ENCODE data around the gene TIGD1. TPM values are rescaled to one million over a fixed set of nuclear protein-coding genes. Genes with fewer than 3 reads are reported as not detected.
"Not testable (repeated sequence)": the region's sequence is repeated elsewhere in the genome, so short reads cannot be mapped to it uniquely, and the experiment has no call there.

The TIGD1 gene
- polyA plus RNA-seq, 1 donor = 14.2 TPM

- DNase-seq = no peak
These were observed 22.7 kb upstream of the TIGD1 start for GRCh38 chr2:232573042-232573441.

GRCh38 chr2:232571026-232571474, 20.7 kb upstream of the TIGD1 start:
- DNase-seq = no peak

- DNase-seq = not testable (repeated sequence)
These were observed 20.1 kb upstream of the TIGD1 start for GRCh38 chr2:232570481-232570880.

- DNase-seq = no peak
These were observed 19.2 kb upstream of the TIGD1 start for GRCh38 chr2:232569541-232569940.

- DNase-seq = no peak
These were observed 17.8 kb upstream of the TIGD1 start for GRCh38 chr2:232568161-232568560.

- DNase-seq = no peak
These were observed 17.4 kb upstream of the TIGD1 start for GRCh38 chr2:232567721-232568120.

GRCh38 chr2:232563580-232563979, 13.2 kb upstream of the TIGD1 start:
- DNase-seq = no peak

GRCh38 chr2:232562515-232563151, 12.3 kb upstream of the TIGD1 start:
- no peak for DNase-seq

- DNase-seq = no peak
These were observed 6.1 kb upstream of the TIGD1 start for GRCh38 chr2:232556426-232556825.

- no peak for DNase-seq
These were observed 1.4 kb upstream of the TIGD1 start for GRCh38 chr2:232551776-232552175.

GRCh38 chr2:232551250-232551638, 887 bp upstream of the TIGD1 start:
- DNase-seq = no peak

GRCh38 chr2:232549655-232550353, 553 bp downstream of the TIGD1 start:
- no peak for DNase-seq

GRCh38 chr2:232547991-232548390, 2.4 kb downstream of the TIGD1 start:
- no peak for DNase-seq

- DNase-seq = no peak
These were observed 4.6 kb downstream of the TIGD1 start for GRCh38 chr2:232545511-232546375.

GRCh38 chr2:232544674-232545073, 5.7 kb downstream of the TIGD1 start:
- DNase-seq = no peak

- no peak for DNase-seq
These were observed 6.3 kb downstream of the TIGD1 start for GRCh38 chr2:232543928-232544631.

GRCh38 chr2:232543491-232543890, 6.9 kb downstream of the TIGD1 start:
- no peak for DNase-seq

- no peak for DNase-seq
These were observed 7.5 kb downstream of the TIGD1 start for GRCh38 chr2:232542715-232543467.

- no peak for DNase-seq
These were observed 8.2 kb downstream of the TIGD1 start for GRCh38 chr2:232541961-232542714.

- DNase-seq = no peak
These were observed 9.0 kb downstream of the TIGD1 start for GRCh38 chr2:232541195-232541960.
